OCI-LY1 (cell line): ENCODE measurements around the gene CASTOR2.
"Not testable (repeated sequence)": the region's sequence is repeated elsewhere in the genome, so short reads cannot be mapped to it uniquely, and the experiment has no call there.

Experiments used
- EZH2 ChIP-seq: fragments of 200-600 bp; sonication (generic), shearing (Covaris generic); IDR thresholded peaks from 2 replicates; pipeline ENCODE4 v1.8.0; 2017; ENCODE audit warnings: borderline replicate concordance, mixed run types, mild to moderate bottlenecking, antibody characterized with exemption, low read length, moderate library complexity, mixed read lengths
- TF ChIP-seq, protein P1 (sequence below): fragments of 200-600 bp; sonication (generic), shearing (Covaris generic); IDR thresholded peaks from 2 replicates; pipeline ENCODE4 v1.5.1; 2017; ENCODE audit warnings: mild to moderate bottlenecking, antibody characterized with exemption, low read length, moderate library complexity, mixed read lengths

DNA sequence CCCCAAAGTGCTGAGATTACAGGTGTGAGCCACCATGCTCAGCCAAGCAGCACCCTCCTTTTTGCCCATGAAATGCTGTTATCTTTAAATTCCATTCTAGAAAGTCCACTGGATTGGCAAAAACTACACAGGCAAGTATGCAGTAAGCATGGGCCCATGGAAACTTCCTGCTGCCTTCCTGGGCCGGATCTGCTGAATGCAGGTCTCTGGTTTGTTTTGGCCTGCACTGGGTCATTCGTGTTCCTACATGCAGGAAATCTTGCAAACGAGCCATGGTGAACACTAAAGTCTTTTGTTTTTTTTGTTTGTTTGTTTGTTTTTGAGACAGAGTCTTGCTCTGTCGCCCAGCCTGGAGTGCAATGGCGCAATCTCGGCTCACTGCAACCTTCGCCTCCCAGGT lies 7.9 kb downstream of the CASTOR2 start:
- TF ChIP-seq, protein P1, sequence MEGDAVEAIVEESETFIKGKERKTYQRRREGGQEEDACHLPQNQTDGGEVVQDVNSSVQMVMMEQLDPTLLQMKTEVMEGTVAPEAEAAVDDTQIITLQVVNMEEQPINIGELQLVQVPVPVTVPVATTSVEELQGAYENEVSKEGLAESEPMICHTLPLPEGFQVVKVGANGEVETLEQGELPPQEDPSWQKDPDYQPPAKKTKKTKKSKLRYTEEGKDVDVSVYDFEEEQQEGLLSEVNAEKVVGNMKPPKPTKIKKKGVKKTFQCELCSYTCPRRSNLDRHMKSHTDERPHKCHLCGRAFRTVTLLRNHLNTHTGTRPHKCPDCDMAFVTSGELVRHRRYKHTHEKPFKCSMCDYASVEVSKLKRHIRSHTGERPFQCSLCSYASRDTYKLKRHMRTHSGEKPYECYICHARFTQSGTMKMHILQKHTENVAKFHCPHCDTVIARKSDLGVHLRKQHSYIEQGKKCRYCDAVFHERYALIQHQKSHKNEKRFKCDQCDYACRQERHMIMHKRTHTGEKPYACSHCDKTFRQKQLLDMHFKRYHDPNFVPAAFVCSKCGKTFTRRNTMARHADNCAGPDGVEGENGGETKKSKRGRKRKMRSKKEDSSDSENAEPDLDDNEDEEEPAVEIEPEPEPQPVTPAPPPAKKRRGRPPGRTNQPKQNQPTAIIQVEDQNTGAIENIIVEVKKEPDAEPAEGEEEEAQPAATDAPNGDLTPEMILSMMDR = not testable (repeated sequence)
- not testable (repeated sequence) for TF ChIP-seq EZH2
